H9 (cell line): ENCODE measurements around the gene GRAMD1B. TPM values are rescaled to one million over a fixed set of nuclear protein-coding genes. Genes with fewer than 3 reads are reported as not detected.

Experiments used
- DNase-seq: peaks from one replicate; pipeline ENCODE4 v3.0.0-alpha.2; 2017
- H2AFZ ChIP-seq: one replicate; pipeline ENCODE4 v1.6.1; 2013; ENCODE audit warnings: mild to moderate bottlenecking, low read length, control low read depth, moderate library complexity
- H2AK5ac ChIP-seq: 2 replicates; pipeline ENCODE4 v1.6.1; 2013; ENCODE audit warnings: low read length, control low read depth, mixed read lengths; ENCODE audit not compliant: insufficient read length
- H2BK120ac ChIP-seq: one replicate; pipeline ENCODE4 v1.6.1; 2013; ENCODE audit warnings: low read depth, mild to moderate bottlenecking, low read length, control low read depth, inconsistent platforms; ENCODE audit not compliant: poor library complexity, severe bottlenecking
- H2BK12ac ChIP-seq: 2 replicates; pipeline ENCODE4 v1.6.1; 2013; ENCODE audit warnings: low read length, control low read depth, mixed read lengths, low read depth; ENCODE audit not compliant: insufficient read length
- H2BK15ac ChIP-seq: 2 replicates; pipeline ENCODE4 v1.6.1; 2013; ENCODE audit warnings: low read depth, low read length, control low read depth
- H2BK20ac ChIP-seq: one replicate; pipeline ENCODE4 v1.6.1; 2013; ENCODE audit warnings: low read depth, mild to moderate bottlenecking, low read length, control low read depth, inconsistent platforms; ENCODE audit not compliant: poor library complexity, severe bottlenecking
- H2BK5ac ChIP-seq: 2 replicates; pipeline ENCODE4 v1.6.1; 2013; ENCODE audit warnings: low read length, control low read depth, mixed read lengths; ENCODE audit not compliant: insufficient read length
- H3K14ac ChIP-seq: 2 replicates; pipeline ENCODE4 v1.6.1; 2013; ENCODE audit warnings: low read length, control low read depth; ENCODE audit not compliant: insufficient read depth
- H3K18ac ChIP-seq: 2 replicates; pipeline ENCODE4 v1.6.1; 2013; ENCODE audit warnings: low read depth, mild to moderate bottlenecking, mixed read lengths, low read length, control low read depth; ENCODE audit not compliant: insufficient read length
- H3K23ac ChIP-seq: 2 replicates; pipeline ENCODE4 v1.6.1; 2013; ENCODE audit warnings: low read length, control low read depth, mixed read lengths, low read depth; ENCODE audit not compliant: insufficient read length
- H3K23me2 ChIP-seq: 2 replicates; pipeline ENCODE4 v1.6.1; 2013; ENCODE audit warnings: low read depth, mild to moderate bottlenecking, mixed read lengths, low read length, control low read depth; ENCODE audit not compliant: insufficient read length, poor library complexity, severe bottlenecking
- H3K27ac ChIP-seq: 2 replicates; pipeline ENCODE4 v1.5.1; 2013; ENCODE audit warnings: low read length, control low read depth, mixed read lengths, low read depth; ENCODE audit not compliant: insufficient read length
- H3K27me3 ChIP-seq: 2 replicates; pipeline ENCODE4 v1.6.1; 2013; ENCODE audit warnings: low read length, control low read depth, inconsistent platforms; ENCODE audit not compliant: insufficient read depth
- H3K4ac ChIP-seq: 2 replicates; pipeline ENCODE4 v1.6.1; 2013; ENCODE audit warnings: low read depth, mild to moderate bottlenecking, control low read depth, inconsistent platforms, low read length, moderate library complexity
- H3K4me1 ChIP-seq: 2 replicates; pipeline ENCODE4 v1.6.1; 2013; ENCODE audit warnings: low read length, control low read depth, inconsistent platforms; ENCODE audit not compliant: insufficient read depth
- H3K4me2 ChIP-seq: 2 replicates; pipeline ENCODE4 v1.6.1; 2013; ENCODE audit warnings: low read length, control low read depth, mixed read lengths; ENCODE audit not compliant: insufficient read length, insufficient read depth
- H3K56ac ChIP-seq: 2 replicates; pipeline ENCODE4 v1.6.1; 2013; ENCODE audit warnings: low read depth, mild to moderate bottlenecking, mixed read lengths, low read length, control low read depth; ENCODE audit not compliant: insufficient read length
- H3K79me1 ChIP-seq: 2 replicates; pipeline ENCODE4 v1.6.1; 2013; ENCODE audit warnings: low read depth, mild to moderate bottlenecking, moderate library complexity, low read length, control low read depth, inconsistent platforms; ENCODE audit not compliant: insufficient read depth, poor library complexity, severe bottlenecking
- H3K79me2 ChIP-seq: 2 replicates; pipeline ENCODE4 v1.6.1; 2013; ENCODE audit warnings: low read length, control low read depth, inconsistent platforms; ENCODE audit not compliant: insufficient read depth
- H3K9ac ChIP-seq: 2 replicates; pipeline ENCODE4 v1.6.1; 2013; ENCODE audit warnings: low read length, control low read depth, mixed read lengths; ENCODE audit not compliant: insufficient read length; ENCODE audit errors: extremely low read depth
- H3K9me3 ChIP-seq: one replicate; pipeline ENCODE4 v1.6.1; 2013; ENCODE audit warnings: low read depth, low read length, inconsistent platforms; ENCODE audit not compliant: control insufficient read depth
- H3T11ph ChIP-seq: one replicate; pipeline ENCODE4 v1.6.1; 2013; ENCODE audit warnings: mild to moderate bottlenecking, low read length, control low read depth, inconsistent platforms
- H4K20me1 ChIP-seq: one replicate; pipeline ENCODE4 v1.6.1; 2013; ENCODE audit not compliant: control insufficient read depth, insufficient read length, insufficient read depth
- H4K5ac ChIP-seq: 2 replicates; pipeline ENCODE4 v1.6.1; 2013; ENCODE audit warnings: low read depth, mild to moderate bottlenecking, mixed read lengths, low read length, control low read depth; ENCODE audit not compliant: insufficient read length
- H4K8ac ChIP-seq: replicated peaks from 2 replicates; pipeline ENCODE4 v1.6.1; 2013; ENCODE audit warnings: low read length, control low read depth, mixed read lengths, low read depth; ENCODE audit not compliant: insufficient read length
- H4K91ac ChIP-seq: 2 replicates; pipeline ENCODE4 v1.6.1; 2013; ENCODE audit warnings: low read depth, mild to moderate bottlenecking, moderate library complexity, mixed read lengths, low read length, control low read depth; ENCODE audit not compliant: insufficient read length
- H3K27ac Mint-ChIP-seq, 3 experiments: 2 replicates in 2 of 3; 3 replicates in 1 of 3; pipeline ENCODE4 v1.8.0; 2020 to 2021; ENCODE audit warnings: mixed read lengths in 3 of 3, mild to moderate bottlenecking in 1 of 3, moderate library complexity in 1 of 3
- H3K27me3 Mint-ChIP-seq: 2 replicates; pipeline ENCODE4 v1.8.0; 2021; ENCODE audit warnings: low read depth, mild to moderate bottlenecking, moderate library complexity, mixed read lengths
- H3K36me3 Mint-ChIP-seq, 3 experiments: 2 replicates in 2 of 3; 3 replicates in 1 of 3; pipeline ENCODE4 v1.8.0; 2020 to 2021; ENCODE audit warnings: low read depth in 3 of 3, mixed read lengths in 3 of 3; ENCODE audit not compliant: insufficient read depth in 1 of 3
- H3K4me1 Mint-ChIP-seq, 2 experiments: 2 replicates each; pipeline ENCODE4 v1.8.0; 2020; ENCODE audit warnings: mixed read lengths in 2 of 2
- H3K4me3 Mint-ChIP-seq, 2 experiments: 2 replicates in 1 of 2; 3 replicates in 1 of 2; pipeline ENCODE4 v1.8.0; 2020 to 2021; ENCODE audit warnings: mild to moderate bottlenecking in 2 of 2, mixed read lengths in 2 of 2, moderate library complexity in 1 of 2
- H3K9me3 Mint-ChIP-seq, 2 experiments: 2 replicates in 1 of 2; 3 replicates in 1 of 2; pipeline ENCODE4 v1.8.0; 2020; ENCODE audit warnings: mild to moderate bottlenecking in 2 of 2, mixed read lengths in 2 of 2, moderate library complexity in 1 of 2
- WGBS: extraction: QIAGEN DNeasy Blood & Tissue Kit; methylation state at CpG from one replicate; pipeline ENCODE4 v1.1.7; 2013; ENCODE audit warnings: missing lambda C conversion rate, low lambda C conversion rate, mixed read lengths; ENCODE audit not compliant: insufficient read length; ENCODE audit errors: extremely low coverage; 5-methylcytosine and 5-hydroxymethylcytosine counted together
- microRNA-seq: library from miRNA; unstranded; fragments of <30 nt; microRNA quantifications from one replicate; pipeline ENCODE4, GENCODE V29; 2020; ENCODE audit warnings: borderline microRNAs expressed
- total RNA-seq: library from RNA; stranded (reverse); gene quantifications from 2 replicates; pipeline ENCODE4 v1.2.1, GENCODE V29; 2021
- TF ChIP-seq, protein P1 (sequence below): fragments of 200-600 bp; sonication (generic); conservative IDR thresholded peaks from 3 replicates; pipeline ENCODE4 v1.8.0; 2021; ENCODE audit warnings: antibody characterized with exemption, mild to moderate bottlenecking

The GRAMD1B gene
- total RNA-seq, 1 experiment from 2014 or later, result 25.9 TPM

DNA sequence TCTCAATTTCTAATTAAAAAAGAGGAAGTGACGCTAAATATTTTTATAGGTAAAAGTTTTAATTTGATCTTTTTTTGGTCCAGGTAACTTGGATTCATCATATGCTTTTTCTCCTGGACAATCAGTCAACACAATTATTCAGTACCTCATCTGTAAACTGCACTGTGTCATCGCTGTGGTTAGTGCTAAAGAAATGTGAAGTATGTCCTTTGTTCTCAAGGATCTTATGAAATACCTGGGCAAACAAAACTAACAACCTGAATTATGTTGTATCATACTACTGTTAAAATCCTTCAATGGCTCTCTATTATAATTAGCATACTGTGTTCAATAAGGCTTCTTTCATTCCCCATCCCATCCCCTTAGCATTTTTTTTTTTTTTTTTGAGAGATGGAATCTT lies 244.2 kb downstream of the GRAMD1B start:
- peaks cover 5% of the 10 kb centered on the region; the same call in 1 of the 2 replicates for H3K4me1 ChIP-seq
- WGBS, result no CpG with 5 or more reads among the region's 2 CpGs

More for the DNA sequence above, 244.2 kb downstream of the GRAMD1B start:
- Histone ChIP-seq H3K4ac (no peak overlapping the region), H3K56ac (no peak overlapping the region), H3K27me3 (no peaks in the 10 kb centered on the region), H3K27ac (no peak overlapping the region), H2BK12ac (no peak overlapping the region), H4K5ac (no peak overlapping the region), H2AK5ac (no peak overlapping the region), H4K91ac (no peak overlapping the region), H4K20me1 (no peaks in the 10 kb centered on the region), H3K14ac (no peak overlapping the region), H3K18ac (no peak overlapping the region), H3K23me2 (no peaks in the 10 kb centered on the region), H3K79me2 (no peaks in the 10 kb centered on the region), H3K4me2 (no peak overlapping the region), H2AFZ (no peak overlapping the region), H3T11ph (no peak overlapping the region), H2BK120ac (no peak overlapping the region), H3K9me3 (no peaks in the 10 kb centered on the region), H2BK15ac (no peak overlapping the region), H4K8ac (no peak overlapping the region), H2BK5ac (no peak overlapping the region), H3K79me1 (no peaks in the 10 kb centered on the region), H3K9ac (no peak overlapping the region), H3K23ac (no peak overlapping the region), H2BK20ac (no peak overlapping the region)
- H3K9me3 Mint-ChIP-seq, result peaks cover 0 to 2% of the 10 kb centered on the region in 2 experiments; a peak in 1 of 5 replicates
- TF ChIP-seq, protein P1, sequence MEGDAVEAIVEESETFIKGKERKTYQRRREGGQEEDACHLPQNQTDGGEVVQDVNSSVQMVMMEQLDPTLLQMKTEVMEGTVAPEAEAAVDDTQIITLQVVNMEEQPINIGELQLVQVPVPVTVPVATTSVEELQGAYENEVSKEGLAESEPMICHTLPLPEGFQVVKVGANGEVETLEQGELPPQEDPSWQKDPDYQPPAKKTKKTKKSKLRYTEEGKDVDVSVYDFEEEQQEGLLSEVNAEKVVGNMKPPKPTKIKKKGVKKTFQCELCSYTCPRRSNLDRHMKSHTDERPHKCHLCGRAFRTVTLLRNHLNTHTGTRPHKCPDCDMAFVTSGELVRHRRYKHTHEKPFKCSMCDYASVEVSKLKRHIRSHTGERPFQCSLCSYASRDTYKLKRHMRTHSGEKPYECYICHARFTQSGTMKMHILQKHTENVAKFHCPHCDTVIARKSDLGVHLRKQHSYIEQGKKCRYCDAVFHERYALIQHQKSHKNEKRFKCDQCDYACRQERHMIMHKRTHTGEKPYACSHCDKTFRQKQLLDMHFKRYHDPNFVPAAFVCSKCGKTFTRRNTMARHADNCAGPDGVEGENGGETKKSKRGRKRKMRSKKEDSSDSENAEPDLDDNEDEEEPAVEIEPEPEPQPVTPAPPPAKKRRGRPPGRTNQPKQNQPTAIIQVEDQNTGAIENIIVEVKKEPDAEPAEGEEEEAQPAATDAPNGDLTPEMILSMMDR, result no peak
- no peak for DNase-seq
- peaks cover 7% of the 10 kb centered on the region for H3K27me3 Mint-ChIP-seq
- no peak overlapping the region for H3K4me3 Mint-ChIP-seq
- H3K4me1 Mint-ChIP-seq, result peaks cover 5 to 10% of the 10 kb centered on the region in 2 experiments
- H3K36me3 Mint-ChIP-seq, result no peaks in the 10 kb centered on the region; a peak in 1 of 7 replicates
- no peak overlapping the region for H3K27ac Mint-ChIP-seq

Small RNAs within 50 kb of the gene (microRNA-seq; reads per million reads assigned to microRNA genes)
- gene MIR4493, result not detected

Other genes starting within 250 kb of the GRAMD1B start
- gene CLMP, start 235.0 kb upstream of the GRAMD1B start, total RNA-seq, result 11.8 and 13.8 TPM in 2 replicates
- 0.64 and 0.77 TPM in 2 replicates for gene SCN3B, start 224.4 kb downstream of the GRAMD1B start, total RNA-seq